ENCODE data around the gene SLC22A17.
"Not testable (repeated sequence)": the region's sequence is repeated elsewhere in the genome, so short reads cannot be mapped to it uniquely, and the experiment has no call there.

SLC22A17 gene

GRCh38 chr14:23352506-23353432 lies at the start of gene SLC22A17:
Gene SLC22A17, minus strand, starts transcription at chr14:23352887.
- in situ Hi-C loops (cut with MboI; ENCODE audit: low sequenced_read_pairs) = no loop called here

- in situ Hi-C loops (cut with MboI; ENCODE audit: low sequenced_read_pairs) = no loop called here
Measured at GRCh38 chr14:23401291-23401690, 48.6 kb upstream of the SLC22A17 start.

- in situ Hi-C loops (cut with MboI; ENCODE audit: low sequenced_read_pairs) = not testable (repeated sequence)
Measured at GRCh38 chr14:23400496-23401149, 47.9 kb upstream of the SLC22A17 start.

- in situ Hi-C loops (cut with MboI; ENCODE audit: low sequenced_read_pairs) = no loop called here
Measured at GRCh38 chr14:23399591-23399990, 46.9 kb upstream of the SLC22A17 start.

GRCh38 chr14:23399136-23399535 lies 46.4 kb upstream of the SLC22A17 start:
- in situ Hi-C loops (cut with MboI; ENCODE audit: low sequenced_read_pairs) = no loop called here

- in situ Hi-C loops (cut with MboI; ENCODE audit: low sequenced_read_pairs) = no loop called here
Measured at GRCh38 chr14:23398348-23398747, 45.7 kb upstream of the SLC22A17 start.

- in situ Hi-C loops (cut with MboI; ENCODE audit: low sequenced_read_pairs) = no loop called here
Measured at GRCh38 chr14:23396781-23397407, 44.2 kb upstream of the SLC22A17 start.

- in situ Hi-C loops (cut with MboI; ENCODE audit: low sequenced_read_pairs) = no loop called here
Measured at GRCh38 chr14:23396126-23396525, 43.4 kb upstream of the SLC22A17 start.

- in situ Hi-C loops (cut with MboI; ENCODE audit: low sequenced_read_pairs) = no loop called here
Measured at GRCh38 chr14:23392613-23393012, 39.9 kb upstream of the SLC22A17 start.

GRCh38 chr14:23389871-23390270 lies 37.2 kb upstream of the SLC22A17 start:
- in situ Hi-C loops (cut with MboI; ENCODE audit: low sequenced_read_pairs) = not testable (repeated sequence)

GRCh38 chr14:23389396-23389795 lies 36.7 kb upstream of the SLC22A17 start:
- in situ Hi-C loops (cut with MboI; ENCODE audit: low sequenced_read_pairs) = no loop called here

GRCh38 chr14:23388996-23389395 lies 36.3 kb upstream of the SLC22A17 start:
- in situ Hi-C loops (cut with MboI; ENCODE audit: low sequenced_read_pairs) = no loop called here

GRCh38 chr14:23387916-23388882 lies 35.5 kb upstream of the SLC22A17 start:
- in situ Hi-C loops (cut with MboI; ENCODE audit: low sequenced_read_pairs) = no loop called here

GRCh38 chr14:23386999-23387398 lies 34.3 kb upstream of the SLC22A17 start:
- in situ Hi-C loops (cut with MboI; ENCODE audit: low sequenced_read_pairs) = no loop called here

- in situ Hi-C loops (cut with MboI; ENCODE audit: low sequenced_read_pairs) = not testable (repeated sequence)
Measured at GRCh38 chr14:23386266-23386657, 33.6 kb upstream of the SLC22A17 start.

- in situ Hi-C loops (cut with MboI; ENCODE audit: low sequenced_read_pairs) = no loop called here
Measured at GRCh38 chr14:23385642-23386265, 33.1 kb upstream of the SLC22A17 start.

- in situ Hi-C loops (cut with MboI; ENCODE audit: low sequenced_read_pairs) = no loop called here
Measured at GRCh38 chr14:23385244-23385641, 32.6 kb upstream of the SLC22A17 start.

GRCh38 chr14:23384364-23385080 lies 31.8 kb upstream of the SLC22A17 start:
- in situ Hi-C loops (cut with MboI; ENCODE audit: low sequenced_read_pairs) = no loop called here

GRCh38 chr14:23382731-23383440 lies 30.2 kb upstream of the SLC22A17 start:
- in situ Hi-C loops (cut with MboI; ENCODE audit: low sequenced_read_pairs) = no loop called here

Data from HL-60/S4 treated with retinoic acid at 250 ng/mL for 4 days and 3 days (cell line).